Osteoblast (primary cell): ENCODE measurements around the gene ADGRG6. TPM values are rescaled to one million over a fixed set of nuclear protein-coding genes. Genes with fewer than 3 reads are reported as not detected.

Source experiments
- DNase-seq: peaks from one replicate; pipeline ENCODE4 v3.0.0; 2011; ENCODE audit warnings: low spot score, mixed read lengths; ENCODE audit not compliant: insufficient read length; ENCODE audit errors: missing footprints
- H2AFZ ChIP-seq: 2 replicates; pipeline ENCODE4 v1.6.0; 2011; ENCODE audit warnings: mild to moderate bottlenecking, low read length
- H3K27ac ChIP-seq: 2 replicates; pipeline ENCODE4 v1.5.1; 2011; ENCODE audit warnings: mild to moderate bottlenecking, low read depth, low read length, moderate library complexity
- H3K27me3 ChIP-seq: 2 replicates; pipeline ENCODE4 v1.6.0; 2012; ENCODE audit warnings: mild to moderate bottlenecking, control low read depth, inconsistent platforms, low read length, moderate library complexity; ENCODE audit not compliant: insufficient read depth
- H3K36me3 ChIP-seq: 2 replicates; pipeline ENCODE4 v1.5.1; 2011; ENCODE audit warnings: mild to moderate bottlenecking, low read length, control low read depth, moderate library complexity; ENCODE audit not compliant: insufficient read depth
- H3K4me1 ChIP-seq: 2 replicates; pipeline ENCODE4 v1.5.1; 2011; ENCODE audit warnings: mild to moderate bottlenecking, low read length, control low read depth, moderate library complexity; ENCODE audit not compliant: insufficient read depth
- H3K4me2 ChIP-seq: 2 replicates; pipeline ENCODE4 v1.6.0; 2011; ENCODE audit warnings: mild to moderate bottlenecking, low read length; ENCODE audit not compliant: insufficient read depth
- H3K4me3 ChIP-seq: fragments of 200-600 bp; sonication (generic); 3 replicates; pipeline ENCODE4 v1.5.1; 2012; ENCODE audit warnings: mild to moderate bottlenecking, low read length, inconsistent platforms; ENCODE audit not compliant: insufficient read depth
- H3K79me2 ChIP-seq: 2 replicates; pipeline ENCODE4 v1.6.0; 2012; ENCODE audit warnings: mild to moderate bottlenecking, low read length, control low read depth, inconsistent platforms; ENCODE audit not compliant: insufficient read depth
- H3K9me3 ChIP-seq: 2 replicates; pipeline ENCODE4 v1.5.1; 2011; ENCODE audit warnings: low read depth, low read length, control low read depth
- H4K20me1 ChIP-seq: 2 replicates; pipeline ENCODE4 v1.6.0; 2012; ENCODE audit warnings: mild to moderate bottlenecking, low read length, control low read depth; ENCODE audit not compliant: insufficient read depth
- CTCF ChIP-seq: IDR thresholded peaks from 2 replicates; pipeline ENCODE4 v1.5.1; 2011; ENCODE audit warnings: mild to moderate bottlenecking, low read depth, low read length, moderate library complexity; ENCODE audit errors: extremely low read depth
- total RNA-seq: library from RNA; depleted of rRNA; stranded (reverse); fragments of >200 nt; gene quantifications from 2 replicates; pipeline ENCODE4 v1.2.3, GENCODE V29; 2012

ADGRG6 gene
- total RNA-seq, 1 donor = 0.36 TPM

GRCh38 chr6:142266060-142266459 is 35.7 kb upstream of the ADGRG6 start:
- Histone ChIP-seq H4K20me1 (no peaks in the 10 kb centered on the region), H3K79me2 (no peaks in the 10 kb centered on the region), H3K4me2 (no peak overlapping the region), H3K27ac (no peak overlapping the region), H3K36me3 (no peaks in the 10 kb centered on the region), H3K27me3 (peaks cover 9% of the 10 kb centered on the region), H3K4me3 (no peak overlapping the region), H3K4me1 (no peaks in the 10 kb centered on the region), H3K9me3 (no peaks in the 10 kb centered on the region), H2AFZ (no peak overlapping the region)
- no peak for DNase-seq
- TF ChIP-seq CTCF = no peak

GRCh38 chr6:142271476-142271875 is 30.3 kb upstream of the ADGRG6 start:
- TF ChIP-seq CTCF = no peak
- no peaks in the 10 kb centered on the region for H4K20me1 ChIP-seq
- H3K4me3 ChIP-seq = no peak overlapping the region
- H2AFZ ChIP-seq = no peak overlapping the region
- H3K4me2 ChIP-seq = no peak overlapping the region
- peaks cover 2% of the 10 kb centered on the region for H3K27me3 ChIP-seq
- H3K4me1 ChIP-seq = no peaks in the 10 kb centered on the region
- DNase-seq = no peak
- H3K36me3 ChIP-seq = no peaks in the 10 kb centered on the region
- H3K27ac ChIP-seq = no peak overlapping the region
- no peaks in the 10 kb centered on the region for H3K79me2 ChIP-seq
- H3K9me3 ChIP-seq = no peaks in the 10 kb centered on the region

DNA sequence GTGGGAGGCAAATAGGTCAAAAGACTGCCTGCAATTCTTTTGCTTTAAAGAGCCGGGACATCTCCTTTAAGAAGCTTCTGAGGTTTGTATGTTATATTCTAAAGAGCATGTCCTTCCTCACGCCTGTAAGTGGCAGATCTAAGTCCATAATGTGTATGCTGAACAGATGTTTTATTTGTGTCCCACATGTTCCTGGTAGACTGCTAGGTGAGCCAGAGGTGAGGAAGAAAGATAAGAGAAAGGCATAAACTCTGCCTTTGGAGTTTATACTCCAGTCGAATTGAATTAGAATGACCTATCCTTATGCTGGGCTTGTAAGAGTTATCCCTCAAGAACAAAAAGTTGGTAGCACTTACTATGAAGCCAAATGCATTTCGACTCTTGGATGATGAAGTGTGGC is 27.2 kb upstream of the ADGRG6 start:
- no peak for TF ChIP-seq CTCF
- no peaks in the 10 kb centered on the region for H3K4me1 ChIP-seq
- H3K4me3 ChIP-seq = no peak overlapping the region
- DNase-seq = no peak
- no peaks in the 10 kb centered on the region for H3K79me2 ChIP-seq
- H3K9me3 ChIP-seq = no peaks in the 10 kb centered on the region
- no peaks in the 10 kb centered on the region for H4K20me1 ChIP-seq
- no peak overlapping the region for H2AFZ ChIP-seq
- H3K4me2 ChIP-seq = no peak overlapping the region
- no peak overlapping the region for H3K27ac ChIP-seq
- peaks cover under 1% of the 10 kb centered on the region for H3K27me3 ChIP-seq
- H3K36me3 ChIP-seq = no peaks in the 10 kb centered on the region

- Histone ChIP-seq H3K36me3 (no peaks in the 10 kb centered on the region), H3K4me3 (no peak overlapping the region), H3K79me2 (no peaks in the 10 kb centered on the region), H4K20me1 (no peaks in the 10 kb centered on the region), H3K4me2 (no peak overlapping the region), H3K27me3 (no peaks in the 10 kb centered on the region), H3K9me3 (no peaks in the 10 kb centered on the region), H3K27ac (no peak overlapping the region), H3K4me1 (no peaks in the 10 kb centered on the region), H2AFZ (no peak overlapping the region)
- TF ChIP-seq CTCF = no peak
- no peak for DNase-seq
Measured at GRCh38 chr6:142275236-142276006, 26.4 kb upstream of the ADGRG6 start.
